ENCODE results near the gene TRIM2. TPM values are rescaled to one million over a fixed set of nuclear protein-coding genes. Genes with fewer than 3 reads are reported as not detected.

Gene TRIM2
- total RNA-seq, 1 donor: 38.0 TPM

- no peak for DNase-seq (ENCODE audit: low read depth)
- TF ChIP-seq CTCF (IDR thresholded peaks at IDR 0.05; ENCODE audit: insufficient read depth, low read depth, low read length): no peak
- no peak overlapping the region for H3K4me3 ChIP-seq (ENCODE audit: low read depth, low read length)
Observed at GRCh38 chr4:153369021-153369420, 164.8 kb downstream of the TRIM2 start.

GRCh38 chr4:153371701-153372234 is 167.5 kb downstream of the TRIM2 start:
- H3K4me3 ChIP-seq (ENCODE audit: low read depth, low read length): no peak overlapping the region
- no peak for DNase-seq (ENCODE audit: low read depth)
- TF ChIP-seq CTCF (IDR thresholded peaks at IDR 0.05; ENCODE audit: insufficient read depth, low read depth, low read length): no peak

- no peak for DNase-seq (ENCODE audit: low read depth)
- TF ChIP-seq CTCF (IDR thresholded peaks at IDR 0.05; ENCODE audit: insufficient read depth, low read depth, low read length): no peak
Observed at GRCh38 chr4:153372967-153373562, 168.8 kb downstream of the TRIM2 start.

GRCh38 chr4:153374442-153374841 is 170.2 kb downstream of the TRIM2 start:
- no peak overlapping the region for H3K4me3 ChIP-seq (ENCODE audit: low read depth, low read length)
- DNase-seq (ENCODE audit: low read depth): peak; percentile 12
- no peak for TF ChIP-seq CTCF (IDR thresholded peaks at IDR 0.05; ENCODE audit: insufficient read depth, low read depth, low read length)

More at GRCh38 chr4:153372967-153373562, 168.8 kb downstream of the TRIM2 start:
- no peak overlapping the region for H3K4me3 ChIP-seq (ENCODE audit: low read depth, low read length)

- peak; percentile 44 for DNase-seq (ENCODE audit: low read depth)
- TF ChIP-seq CTCF (IDR thresholded peaks at IDR 0.05; ENCODE audit: insufficient read depth, low read depth, low read length): no peak
- no peak overlapping the region for H3K4me3 ChIP-seq (ENCODE audit: low read depth, low read length)
Observed at GRCh38 chr4:153375303-153375702, 171.1 kb downstream of the TRIM2 start.

GRCh38 chr4:153383131-153383530 is 178.9 kb downstream of the TRIM2 start:
- peak; percentile 13 for DNase-seq (ENCODE audit: low read depth)
- H3K4me3 ChIP-seq (ENCODE audit: low read depth, low read length): no peak overlapping the region
- TF ChIP-seq CTCF (IDR thresholded peaks at IDR 0.05; ENCODE audit: insufficient read depth, low read depth, low read length): no peak

- no peak for DNase-seq (ENCODE audit: low read depth)
Observed at GRCh38 chr4:153384160-153384559, 179.9 kb downstream of the TRIM2 start.

More at GRCh38 chr4:153384160-153384559, 179.9 kb downstream of the TRIM2 start:
- no peak for TF ChIP-seq CTCF (IDR thresholded peaks at IDR 0.05; ENCODE audit: insufficient read depth, low read depth, low read length)
- no peak overlapping the region for H3K4me3 ChIP-seq (ENCODE audit: low read depth, low read length)

Measured in fibroblast of villous mesenchyme (primary cell).